GM06990 (cell line): ENCODE data around the gene FAM180A.

Experiments
- DNase-seq: peaks from one replicate; pipeline ENCODE4 v3.0.0-alpha.2; 2011; ENCODE audit not compliant: insufficient read length; ENCODE audit errors: extremely low read depth
- H3K27me3 ChIP-seq: replicated peaks from 2 replicates; pipeline ENCODE4 v1.6.0; 2011; ENCODE audit warnings: low read length; ENCODE audit not compliant: control insufficient read depth, insufficient read depth
- H3K36me3 ChIP-seq: 2 replicates; pipeline ENCODE4 v1.5.1; 2011; ENCODE audit warnings: low read length; ENCODE audit not compliant: control insufficient read depth, insufficient read depth
- H3K4me3 ChIP-seq: replicated peaks from 2 replicates; pipeline ENCODE4 v1.5.1; 2011; ENCODE audit warnings: low read depth, mild to moderate bottlenecking, control low read depth, low read length
- TF ChIP-seq, protein P1 (sequence below): IDR thresholded peaks from 2 replicates; pipeline ENCODE4 v1.5.1; 2011; ENCODE audit warnings: low read length, control low read depth, mild to moderate bottlenecking, inconsistent platforms; ENCODE audit not compliant: insufficient read depth, poor library complexity, severe bottlenecking

The FAM180A gene

DNA sequence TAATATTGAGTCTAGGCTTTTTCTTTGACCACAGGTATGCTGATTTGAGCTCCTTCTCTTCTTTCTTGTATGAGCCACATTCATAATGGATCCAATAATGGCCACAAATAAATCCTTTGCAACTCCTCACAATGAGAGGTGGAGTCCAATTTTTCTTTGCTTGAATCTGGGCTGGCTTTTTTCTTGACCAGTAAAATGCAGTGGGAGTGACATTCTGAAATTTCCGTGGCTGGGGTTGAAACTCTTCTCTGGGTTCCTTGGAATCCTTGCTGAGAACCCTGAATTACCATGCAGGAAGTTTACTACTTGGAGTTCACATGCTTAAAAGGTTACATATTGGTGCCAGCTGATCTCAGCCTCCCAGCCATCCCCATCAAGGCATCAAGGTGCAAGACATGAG lies 22.4 kb upstream of the FAM180A start:
- H3K27me3 ChIP-seq, result no peaks in the 10 kb centered on the region
- DNase-seq, result no peak
- H3K36me3 ChIP-seq, result no peaks in the 10 kb centered on the region
- no peak overlapping the region for H3K4me3 ChIP-seq
- TF ChIP-seq, protein P1, sequence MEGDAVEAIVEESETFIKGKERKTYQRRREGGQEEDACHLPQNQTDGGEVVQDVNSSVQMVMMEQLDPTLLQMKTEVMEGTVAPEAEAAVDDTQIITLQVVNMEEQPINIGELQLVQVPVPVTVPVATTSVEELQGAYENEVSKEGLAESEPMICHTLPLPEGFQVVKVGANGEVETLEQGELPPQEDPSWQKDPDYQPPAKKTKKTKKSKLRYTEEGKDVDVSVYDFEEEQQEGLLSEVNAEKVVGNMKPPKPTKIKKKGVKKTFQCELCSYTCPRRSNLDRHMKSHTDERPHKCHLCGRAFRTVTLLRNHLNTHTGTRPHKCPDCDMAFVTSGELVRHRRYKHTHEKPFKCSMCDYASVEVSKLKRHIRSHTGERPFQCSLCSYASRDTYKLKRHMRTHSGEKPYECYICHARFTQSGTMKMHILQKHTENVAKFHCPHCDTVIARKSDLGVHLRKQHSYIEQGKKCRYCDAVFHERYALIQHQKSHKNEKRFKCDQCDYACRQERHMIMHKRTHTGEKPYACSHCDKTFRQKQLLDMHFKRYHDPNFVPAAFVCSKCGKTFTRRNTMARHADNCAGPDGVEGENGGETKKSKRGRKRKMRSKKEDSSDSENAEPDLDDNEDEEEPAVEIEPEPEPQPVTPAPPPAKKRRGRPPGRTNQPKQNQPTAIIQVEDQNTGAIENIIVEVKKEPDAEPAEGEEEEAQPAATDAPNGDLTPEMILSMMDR, result no peak

DNA sequence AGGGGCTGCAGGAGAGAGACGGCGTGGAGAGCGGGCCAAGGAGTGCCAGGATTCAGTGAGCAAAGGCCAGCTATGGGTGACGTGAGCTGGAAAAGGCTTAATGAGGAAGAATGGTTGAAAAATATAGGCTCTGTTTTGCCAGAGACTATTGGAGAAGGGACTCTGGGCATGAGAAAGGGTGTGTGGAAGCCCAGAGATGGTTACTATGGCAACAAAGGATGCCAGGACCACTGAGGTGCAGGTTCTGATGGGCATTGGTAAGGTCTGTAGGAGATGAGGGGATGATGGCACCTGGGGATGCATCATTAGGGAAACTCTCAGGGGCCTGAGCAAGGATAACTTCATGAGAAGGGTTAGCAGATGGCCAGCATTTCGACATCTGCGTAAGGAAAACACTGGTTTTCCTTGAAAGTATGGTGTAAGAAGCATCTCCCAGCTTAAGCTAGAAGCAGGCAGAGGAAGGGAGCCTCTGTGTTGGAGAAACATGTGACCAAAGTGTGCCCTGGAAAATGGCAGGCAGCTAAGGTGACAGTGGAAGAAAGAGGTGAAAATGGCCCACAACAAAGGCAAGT lies 21.6 kb upstream of the FAM180A start:
- Histone ChIP-seq H3K27me3 (no peaks in the 10 kb centered on the region), H3K4me3 (no peak overlapping the region), H3K36me3 (no peaks in the 10 kb centered on the region)
- TF ChIP-seq, protein P1, result no peak
- no peak for DNase-seq

GRCh38 chr7:135769005-135769802 lies 20.6 kb upstream of the FAM180A start:
- H3K36me3 ChIP-seq, result no peaks in the 10 kb centered on the region
- DNase-seq, result no peak
- H3K4me3 ChIP-seq, result no peak overlapping the region
- H3K27me3 ChIP-seq, result no peaks in the 10 kb centered on the region
- TF ChIP-seq, protein P1, result no peak

GRCh38 chr7:135768467-135768866 lies 19.9 kb upstream of the FAM180A start:
- Histone ChIP-seq H3K4me3 (no peak overlapping the region), H3K27me3 (no peaks in the 10 kb centered on the region), H3K36me3 (no peaks in the 10 kb centered on the region)
- TF ChIP-seq, protein P1, result no peak
- no peak for DNase-seq

- TF ChIP-seq, protein P1, result no peak
- DNase-seq, result no peak
- Histone ChIP-seq H3K27me3 (no peaks in the 10 kb centered on the region), H3K4me3 (no peak overlapping the region), H3K36me3 (no peaks in the 10 kb centered on the region)
These were observed 19.5 kb upstream of the FAM180A start for GRCh38 chr7:135768064-135768463.
